Measurements from ENCODE around the gene BEGAIN.

GRCh38 chr14:100590726-100591452 lies 3.7 kb upstream of the BEGAIN start:
- TF ChIP-seq POLR2AphosphoS5 (IDR thresholded peaks at IDR 0.05) (no peak), POLR2A (IDR thresholded peaks at IDR 0.05) (no peak)

Data from breast epithelium (tissue), 3 donors.